Measurements from ENCODE around the gene RPAP2.
"Not testable (repeated sequence)": the region's sequence is repeated elsewhere in the genome, so short reads cannot be mapped to it uniquely, and the experiment has no call there.

RPAP2 gene

GRCh38 chr1:92298573-92299476 is at the start of gene RPAP2, which contains the start of gene GLMN:
Gene RPAP2 (plus strand): TSS chr1:92299059. CDS start chr1:92299074, 15 bp downstream.
Gene GLMN (minus strand): TSS chr1:92298987. CDS start chr1:92297999, 988 bp downstream.
- DNase-seq (ENCODE audit: low read depth in 2 of 2) = peak; percentile 35 to 70

GRCh38 chr1:92254714-92255113 is 44.1 kb upstream of the RPAP2 start:
- not testable (repeated sequence) for DNase-seq (ENCODE audit: low read depth in 2 of 2)

- DNase-seq (ENCODE audit: low read depth in 2 of 2) = no peak
Measured at GRCh38 chr1:92259350-92259749, 39.5 kb upstream of the RPAP2 start.

- DNase-seq (ENCODE audit: low read depth in 2 of 2) = no peak
Measured at GRCh38 chr1:92262516-92262915, 36.3 kb upstream of the RPAP2 start.

- DNase-seq (ENCODE audit: low read depth in 2 of 2) = no peak
Measured at GRCh38 chr1:92273039-92273438, 25.8 kb upstream of the RPAP2 start.

- no peak for DNase-seq (ENCODE audit: low read depth in 2 of 2)
Measured at GRCh38 chr1:92274939-92275338, 23.9 kb upstream of the RPAP2 start.

GRCh38 chr1:92276082-92276481 is 22.8 kb upstream of the RPAP2 start:
- no peak for DNase-seq (ENCODE audit: low read depth in 2 of 2)

- no peak for DNase-seq (ENCODE audit: low read depth in 2 of 2)
Measured at GRCh38 chr1:92277105-92277723, 21.6 kb upstream of the RPAP2 start.

- not testable (repeated sequence) for DNase-seq (ENCODE audit: low read depth in 2 of 2)
Measured at GRCh38 chr1:92279781-92280180, 19.1 kb upstream of the RPAP2 start.

- not testable (repeated sequence) for DNase-seq (ENCODE audit: low read depth in 2 of 2)
Measured at GRCh38 chr1:92281411-92281810, 17.4 kb upstream of the RPAP2 start.

- no peak for DNase-seq (ENCODE audit: low read depth in 2 of 2)
Measured at GRCh38 chr1:92291372-92291999, 7.4 kb upstream of the RPAP2 start.

- no peak for DNase-seq (ENCODE audit: low read depth in 2 of 2)
Measured at GRCh38 chr1:92298213-92298572, 666 bp upstream of the RPAP2 start.

GRCh38 chr1:92299477-92300150 is 755 bp downstream of the RPAP2 start:
- no peak for DNase-seq (ENCODE audit: low read depth in 2 of 2)

GRCh38 chr1:92301021-92301420 is 2.2 kb downstream of the RPAP2 start:
- DNase-seq (ENCODE audit: low read depth in 2 of 2) = no peak

- no peak for DNase-seq (ENCODE audit: low read depth in 2 of 2)
Measured at GRCh38 chr1:92306020-92306419, 7.2 kb downstream of the RPAP2 start.

- DNase-seq (ENCODE audit: low read depth in 2 of 2) = no peak
Measured at GRCh38 chr1:92307980-92308379, 9.1 kb downstream of the RPAP2 start.

- no peak for DNase-seq (ENCODE audit: low read depth in 2 of 2)
Measured at GRCh38 chr1:92310185-92310597, 11.3 kb downstream of the RPAP2 start.

GRCh38 chr1:92314024-92314423 is 15.2 kb downstream of the RPAP2 start:
- no peak for DNase-seq (ENCODE audit: low read depth in 2 of 2)

GRCh38 chr1:92315766-92316599 is 17.1 kb downstream of the RPAP2 start:
- peak; percentile 16 to 23 for DNase-seq (ENCODE audit: low read depth in 2 of 2)

GRCh38 chr1:92317836-92318493 is 19.1 kb downstream of the RPAP2 start:
- no peak for DNase-seq (ENCODE audit: low read depth in 2 of 2)
